ENCODE measurements around the gene CCDC169. TPM values are rescaled to one million over a fixed set of nuclear protein-coding genes. Genes with fewer than 3 reads are reported as not detected.

Gene CCDC169
- total RNA-seq, 4 donors from 2014 or later: not detected

- Histone ChIP-seq H3K4me3 (no peak overlapping the region), H3K36me3 (no peaks in the 10 kb centered on the region), H3K4me1 (no peaks in the 10 kb centered on the region), H3K9me3 (no peaks in the 10 kb centered on the region), H3K27me3 (no peaks in the 10 kb centered on the region), H3K27ac (no peak overlapping the region)
- TF ChIP-seq POLR2A (IDR thresholded peaks at IDR 0.05): no peak
- no peak for TF ChIP-seq CTCF (IDR thresholded peaks at IDR 0.05)
- no peak for DNase-seq
Observed at GRCh38 chr13:36248700-36249099, 48.9 kb downstream of the CCDC169 start.

- H3K4me3 ChIP-seq: no peak overlapping the region
- H3K4me1 ChIP-seq: no peaks in the 10 kb centered on the region
- no peak overlapping the region for H3K27ac ChIP-seq
- TF ChIP-seq CTCF (IDR thresholded peaks at IDR 0.05): no peak
- TF ChIP-seq POLR2A (IDR thresholded peaks at IDR 0.05): no peak
- H3K27me3 ChIP-seq: no peaks in the 10 kb centered on the region
- no peaks in the 10 kb centered on the region for H3K36me3 ChIP-seq
- DNase-seq: no peak
- H3K9me3 ChIP-seq: no peaks in the 10 kb centered on the region
Observed at GRCh38 chr13:36244990-36245389, 52.6 kb downstream of the CCDC169 start.

GRCh38 chr13:36244073-36244472 lies 53.5 kb downstream of the CCDC169 start:
- H3K9me3 ChIP-seq: no peaks in the 10 kb centered on the region
- H3K4me1 ChIP-seq: no peaks in the 10 kb centered on the region
- no peaks in the 10 kb centered on the region for H3K27me3 ChIP-seq
- H3K36me3 ChIP-seq: no peaks in the 10 kb centered on the region
- no peak for DNase-seq
- H3K27ac ChIP-seq: no peak overlapping the region
- H3K4me3 ChIP-seq: no peak overlapping the region
- TF ChIP-seq POLR2A (IDR thresholded peaks at IDR 0.05) (no peak), CTCF (IDR thresholded peaks at IDR 0.05) (no peak)

GRCh38 chr13:36242761-36243160 lies 54.9 kb downstream of the CCDC169 start:
- TF ChIP-seq CTCF (IDR thresholded peaks at IDR 0.05): no peak
- TF ChIP-seq POLR2A (IDR thresholded peaks at IDR 0.05): no peak
- no peaks in the 10 kb centered on the region for H3K4me1 ChIP-seq
- H3K27me3 ChIP-seq: no peaks in the 10 kb centered on the region
- no peak for DNase-seq
- no peak overlapping the region for H3K27ac ChIP-seq
- no peaks in the 10 kb centered on the region for H3K36me3 ChIP-seq
- no peaks in the 10 kb centered on the region for H3K9me3 ChIP-seq
- H3K4me3 ChIP-seq: no peak overlapping the region

- no peak overlapping the region for H3K4me3 ChIP-seq
- no peak overlapping the region for H3K27ac ChIP-seq
- no peak for TF ChIP-seq POLR2A (IDR thresholded peaks at IDR 0.05)
- no peak for TF ChIP-seq CTCF (IDR thresholded peaks at IDR 0.05)
- H3K36me3 ChIP-seq: no peaks in the 10 kb centered on the region
- H3K9me3 ChIP-seq: no peaks in the 10 kb centered on the region
- no peak for DNase-seq
- H3K27me3 ChIP-seq: no peaks in the 10 kb centered on the region
- H3K4me1 ChIP-seq: no peaks in the 10 kb centered on the region
Observed at GRCh38 chr13:36231236-36231635, 66.4 kb downstream of the CCDC169 start.

- Histone ChIP-seq H3K4me3 (no peak overlapping the region), H3K4me1 (no peaks in the 10 kb centered on the region), H3K27ac (no peak overlapping the region), H3K9me3 (peaks cover 0 to 5% (median 2%) of the 10 kb centered on the region in 4 donors), H3K27me3 (no peaks in the 10 kb centered on the region), H3K36me3 (no peaks in the 10 kb centered on the region)
- no peak for TF ChIP-seq POLR2A (IDR thresholded peaks at IDR 0.05)
- DNase-seq: no peak
Observed at GRCh38 chr13:36224730-36225129, 72.9 kb downstream of the CCDC169 start.

All from Peyer's patch (tissue), 4 donors.